GM12878 (cell line): ENCODE measurements around the gene PALMD. TPM values are rescaled to one million over a fixed set of nuclear protein-coding genes. Genes with fewer than 3 reads are reported as not detected.

Experiments
- ATAC-seq: fragments of 200-7000 bp; cut with Tn5 transposase; 3 replicates; pipeline ENCODE4 v1.9.1; 2020; ENCODE audit warnings: mild to moderate bottlenecking, moderate library complexity
- BruUV-seq: library from RNA; stranded (reverse); fragments of 400-500 nt; replicated peaks from 2 replicates; lab custom pipeline; 2021; lab: Mats Ljungman, UMichigan
- CTCF ChIA-PET: fragments of 300-600 bp; sonication (Branson Sonifier 250); formaldehyde crosslinking; extraction: SDS; loops from one replicate; lab custom pipeline; 2021; ENCODE audit warnings: inconsistent platforms; lab: Yijun Ruan, JAX
- POLR2A ChIA-PET: fragments of 350-600 bp; formaldehyde crosslinking; extraction: SDS; loops from one replicate; lab custom pipeline; 2021; ENCODE audit warnings: inconsistent platforms; lab: Charles Lee
- RAD21 ChIA-PET: fragments of 300-600 bp; sonication (Branson Sonifier 250); formaldehyde crosslinking; loops from one replicate; lab custom pipeline; 2023; ENCODE audit warnings: antibody characterized with exemption; ENCODE audit not compliant: unreplicated experiment; lab: Charles Lee
- SMC1A ChIA-PET: fragments of 300-600 bp; sonication (Branson Sonifier 250); formaldehyde crosslinking; loops from one replicate; lab custom pipeline; 2023; ENCODE audit not compliant: unreplicated experiment, uncharacterized antibody; lab: Charles Lee
- DNase-seq: peaks from one replicate; pipeline ENCODE4 v3.0.0-alpha.2; 2011; ENCODE audit warnings: low read depth, low spot score
- FAIRE-seq: peaks from 3 replicates; lab custom pipeline; 2011; peaks lifted over from hg19 to GRCh38; lab: Jason Lieb, UNC
- H2AFZ ChIP-seq: 2 replicates; pipeline ENCODE4 v1.6.0; 2011; ENCODE audit warnings: low read depth, low read length, control low read depth; ENCODE audit not compliant: control insufficient read depth
- H3K27ac ChIP-seq: 2 replicates; pipeline ENCODE4 v1.5.1; 2011; ENCODE audit warnings: control low read depth; ENCODE audit not compliant: control insufficient read depth, insufficient read depth
- H3K27me3 ChIP-seq, 2 experiments: replicated peaks in 1 of 2; 2 replicates each; pipeline versions ENCODE4 v1.6.0 to v1.6.1; 2011; ENCODE audit warnings: low read length in 1 of 2; ENCODE audit not compliant: control insufficient read depth in 2 of 2, insufficient read depth in 2 of 2
- H3K36me3 ChIP-seq, 2 experiments: 2 replicates each; pipeline ENCODE4 v1.5.1; 2011; ENCODE audit warnings: low read length in 1 of 2; ENCODE audit not compliant: control insufficient read depth in 2 of 2, insufficient read depth in 2 of 2
- H3K4me1 ChIP-seq: 2 replicates; pipeline ENCODE4 v1.6.1; 2011; ENCODE audit warnings: mild to moderate bottlenecking, low read length, moderate library complexity, mixed read lengths; ENCODE audit not compliant: control insufficient read depth, insufficient read depth
- H3K4me2 ChIP-seq: 2 replicates; pipeline ENCODE4 v1.6.0; 2011; ENCODE audit warnings: control low read depth; ENCODE audit not compliant: control insufficient read depth, insufficient read depth
- H3K4me3 ChIP-seq: fragments of 200-600 bp; sonication (generic); 2 replicates; pipeline ENCODE4 v1.5.1; 2016
- H3K79me2 ChIP-seq: 2 replicates; pipeline ENCODE4 v1.6.0; 2011; ENCODE audit warnings: low read length; ENCODE audit not compliant: control insufficient read depth, insufficient read depth
- H3K9ac ChIP-seq: 2 replicates; pipeline ENCODE4 v1.8.0; 2011; ENCODE audit warnings: low read length, control low read depth, mixed read lengths; ENCODE audit not compliant: control insufficient read depth, insufficient read depth
- H3K9me3 ChIP-seq: replicated peaks from 3 replicates; pipeline ENCODE4 v1.5.1; 2011; ENCODE audit warnings: mild to moderate bottlenecking, low read length; ENCODE audit not compliant: control insufficient read depth, insufficient read depth
- H4K20me1 ChIP-seq: 2 replicates; pipeline ENCODE4 v1.6.0; 2011; ENCODE audit not compliant: control insufficient read depth, insufficient read depth
- BCL3 ChIP-seq: IDR thresholded peaks from 2 replicates; pipeline ENCODE4 v1.6.1; 2011; ENCODE audit warnings: borderline replicate concordance, low read depth, mild to moderate bottlenecking, moderate library complexity, low read length; ENCODE audit not compliant: insufficient read depth, poor library complexity, severe bottlenecking
- CBFB ChIP-seq: IDR thresholded peaks from 2 replicates; pipeline ENCODE4 v1.6.1; 2016; ENCODE audit warnings: antibody characterized with exemption, low read depth
- DPF2 ChIP-seq: fragments of 450-650 bp; IDR thresholded peaks from 2 replicates; pipeline ENCODE4 v1.6.1; 2017; ENCODE audit warnings: mild to moderate bottlenecking
- FOXM1 ChIP-seq: IDR thresholded peaks from 2 replicates; pipeline ENCODE4 v1.6.1; 2012; ENCODE audit warnings: low read depth, mild to moderate bottlenecking, inconsistent platforms, low read length, moderate library complexity
- HSF1 ChIP-seq: fragments of 150-350 bp; IDR thresholded peaks from 2 replicates; pipeline ENCODE4 v1.6.1; 2014; ENCODE audit warnings: mild to moderate bottlenecking, low read depth, low read length
- IKZF1 ChIP-seq: fragments of 450-650 bp; conservative IDR thresholded peaks from 2 replicates; pipeline ENCODE4 v1.6.1; 2017; ENCODE audit warnings: antibody characterized with exemption, mild to moderate bottlenecking
- JUNB ChIP-seq: IDR thresholded peaks from 2 replicates; pipeline ENCODE4 v1.6.1; 2016; ENCODE audit warnings: antibody characterized with exemption, mild to moderate bottlenecking
- POU2F2 ChIP-seq: IDR thresholded peaks from 3 replicates; pipeline ENCODE4 v1.6.1; 2011; ENCODE audit warnings: low read depth, mild to moderate bottlenecking, low read length, borderline replicate concordance
- RAD21 ChIP-seq: IDR thresholded peaks from 2 replicates; pipeline ENCODE4 v1.6.1; 2011; ENCODE audit warnings: mild to moderate bottlenecking, low read depth, low read length, moderate library complexity; ENCODE audit not compliant: insufficient read depth
- RELA ChIP-seq: fragments of 450-650 bp; IDR thresholded peaks from 2 replicates; pipeline ENCODE4 v1.8.0; 2014; ENCODE audit warnings: borderline replicate concordance; ENCODE audit not compliant: partially characterized antibody
- SIN3A ChIP-seq: IDR thresholded peaks from 2 replicates; pipeline ENCODE4 v1.6.1; 2012; ENCODE audit warnings: low read depth, low read length, improper control_type of control experiment
- SIX5 ChIP-seq: IDR thresholded peaks from 2 replicates; pipeline ENCODE4 v1.6.1; 2011; ENCODE audit warnings: mild to moderate bottlenecking, low read depth, low read length, moderate library complexity; ENCODE audit not compliant: severe bottlenecking
- SMARCA5 ChIP-seq: fragments of 450-650 bp; IDR thresholded peaks from 2 replicates; pipeline ENCODE4 v1.6.1; 2017; ENCODE audit warnings: mild to moderate bottlenecking
- YBX1 ChIP-seq: fragments of 450-650 bp; IDR thresholded peaks from 2 replicates; pipeline ENCODE4 v1.6.1; 2016; ENCODE audit warnings: antibody characterized with exemption
- ZNF24 ChIP-seq: fragments of 450-650 bp; IDR thresholded peaks from 2 replicates; pipeline ENCODE4 v1.6.1; 2017; ENCODE audit warnings: antibody characterized with exemption, mild to moderate bottlenecking
- WGBS: methylation state at CpG from one replicate; pipeline ENCODE4 v1.1.6; 2016; ENCODE audit warnings: low lambda C conversion rate; ENCODE audit not compliant: insufficient replicate concordance, insufficient coverage; ENCODE audit errors: missing lambda C conversion rate; 5-methylcytosine and 5-hydroxymethylcytosine counted together
- in situ Hi-C: fragments of 300-500 bp; cut with MboI; formaldehyde crosslinking; loops from 9 replicates; pipeline ENCODE4 v1.14.3; 2018; ENCODE audit warnings: mixed read lengths
- intact Hi-C: fragments of 100-400 bp; cut with micrococcal nuclease; formaldehyde crosslinking; loops from one replicate; pipeline ENCODE4 v1.14.2; 2022; ENCODE audit not compliant: unreplicated experiment
- polyA plus RNA-seq, 11 experiments: library from polyadenylated mRNA; depleted of rRNA in 4 of 11; unstranded in 6 of 11; stranded (reverse) in 5 of 11; fragments of >200 nt; fragmentation: Nextera tagmentation in 4 of 11; fragmentation: Illumina TruSeq in 1 of 11; extraction: Ambion mirVana in 4 of 11; extraction: Trizol in 1 of 11; gene quantifications; 1 replicate in 1 of 11; 2 replicates in 10 of 11; pipeline versions ENCODE4 v1.2.1 to v1.2.3, GENCODE V29; 2011 to 2016; ENCODE audit warnings: inconsistent platforms in 2 of 11, missing spikeins in 2 of 11, low read depth in 1 of 11
- total RNA-seq, 4 experiments: library from RNA; depleted of rRNA in 3 of 4; stranded (reverse); fragments of >200 nt in 3 of 4; fragmentation: Illumina TruSeq in 1 of 4; extraction: Trizol in 1 of 4; gene quantifications; 2 replicates each; pipeline versions ENCODE4 v1.2.1 to v1.2.3, GENCODE V29; 2013 to 2021

The PALMD gene
- total and polyA plus RNA-seq, 10 of the 15 experiments (the other 5 are each of a cell fraction or from before 2014, with no cell fraction given): under 0.01 to 0.09 (median 0.04) TPM; not detected in 4

GRCh38 chr1:99723251-99723650 is 77.3 kb downstream of the PALMD start:
- H3K36me3 ChIP-seq: peaks cover 0 to 9% of the 10 kb centered on the region in 2 experiments; a peak in 1 of 4 replicates
- no TSS peak for BruUV-seq
- H3K27ac ChIP-seq: no peak overlapping the region
- ATAC-seq (no peak), FAIRE-seq (no peak), DNase-seq (no peak)
- H3K4me1 ChIP-seq: no peaks in the 10 kb centered on the region
- intact Hi-C loops (no loop called here), in situ Hi-C loops (no loop called here)
- no peaks in the 10 kb centered on the region for H3K79me2 ChIP-seq
- ChIA-PET RAD21 (no interaction called here), POLR2A (no interaction called here), SMC1A (no interaction called here), CTCF (no interaction called here)
- H3K9me3 ChIP-seq: no peaks in the 10 kb centered on the region
- no peak overlapping the region for H3K9ac ChIP-seq
- no peak overlapping the region for H2AFZ ChIP-seq
- H3K4me3 ChIP-seq: no peak overlapping the region
- H4K20me1 ChIP-seq: no peaks in the 10 kb centered on the region
- H3K4me2 ChIP-seq: no peak overlapping the region
- 84% methylated on average over 3 of the region's 3 CpGs for WGBS
- no peaks in the 10 kb centered on the region for H3K27me3 ChIP-seq
- TF ChIP-seq IKZF1 (no peak), RAD21 (no peak), SMARCA5 (no peak), POU2F2 (no peak), ZNF24 (no peak), DPF2 (no peak), SIX5 (no peak), RELA (no peak), YBX1 (no peak), CBFB (no peak), FOXM1 (no peak), JUNB (no peak), SIN3A (no peak), BCL3 (no peak), HSF1 (no peak)
